ENCODE data around the gene DEGS2.

The DEGS2 gene

DNA sequence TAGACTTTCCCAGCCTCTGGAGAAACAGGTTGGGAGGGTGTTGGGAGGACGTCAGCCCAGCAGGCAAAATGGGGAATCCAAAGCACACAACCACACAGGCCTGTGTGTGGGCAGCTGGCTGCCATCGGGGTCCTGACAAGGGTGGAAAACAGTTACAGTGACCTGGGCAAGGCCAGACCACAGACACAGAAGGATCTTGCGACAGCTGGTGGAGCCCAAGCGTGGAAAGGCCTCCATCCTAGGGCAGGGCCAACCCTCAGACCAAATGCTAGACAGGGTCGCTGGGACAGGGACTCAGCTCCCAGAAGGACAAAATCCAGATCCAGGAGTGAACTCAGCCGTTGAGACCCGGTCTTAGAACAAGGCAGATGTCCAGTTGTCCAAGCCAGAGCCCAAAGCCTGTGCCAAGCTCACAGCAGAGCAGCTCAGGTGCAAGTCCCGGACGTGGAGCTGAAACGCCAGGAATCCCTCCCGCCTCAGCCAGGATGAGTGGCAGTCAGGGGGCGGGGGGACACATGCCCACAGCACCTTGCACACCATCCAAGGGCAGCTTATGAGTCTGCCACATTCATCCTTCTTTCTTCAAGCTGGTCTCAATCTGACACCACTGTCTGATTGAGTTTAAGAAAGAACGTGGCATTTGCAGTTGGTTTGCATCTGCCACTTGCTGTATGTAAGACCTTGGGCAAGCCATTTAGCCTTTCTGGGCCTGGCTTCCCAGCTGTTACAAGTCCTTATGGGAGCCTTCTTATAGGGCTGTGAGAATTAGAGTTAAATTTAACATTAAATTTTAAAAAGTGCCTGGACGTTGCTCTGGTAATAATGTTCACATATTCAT is 37.6 kb downstream of the DEGS2 start:
- TF ChIP-seq, protein P1, sequence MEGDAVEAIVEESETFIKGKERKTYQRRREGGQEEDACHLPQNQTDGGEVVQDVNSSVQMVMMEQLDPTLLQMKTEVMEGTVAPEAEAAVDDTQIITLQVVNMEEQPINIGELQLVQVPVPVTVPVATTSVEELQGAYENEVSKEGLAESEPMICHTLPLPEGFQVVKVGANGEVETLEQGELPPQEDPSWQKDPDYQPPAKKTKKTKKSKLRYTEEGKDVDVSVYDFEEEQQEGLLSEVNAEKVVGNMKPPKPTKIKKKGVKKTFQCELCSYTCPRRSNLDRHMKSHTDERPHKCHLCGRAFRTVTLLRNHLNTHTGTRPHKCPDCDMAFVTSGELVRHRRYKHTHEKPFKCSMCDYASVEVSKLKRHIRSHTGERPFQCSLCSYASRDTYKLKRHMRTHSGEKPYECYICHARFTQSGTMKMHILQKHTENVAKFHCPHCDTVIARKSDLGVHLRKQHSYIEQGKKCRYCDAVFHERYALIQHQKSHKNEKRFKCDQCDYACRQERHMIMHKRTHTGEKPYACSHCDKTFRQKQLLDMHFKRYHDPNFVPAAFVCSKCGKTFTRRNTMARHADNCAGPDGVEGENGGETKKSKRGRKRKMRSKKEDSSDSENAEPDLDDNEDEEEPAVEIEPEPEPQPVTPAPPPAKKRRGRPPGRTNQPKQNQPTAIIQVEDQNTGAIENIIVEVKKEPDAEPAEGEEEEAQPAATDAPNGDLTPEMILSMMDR (IDR thresholded peaks at IDR 0.05) = no peak
- H3K4me3 Mint-ChIP-seq = no peak overlapping the region
- no peaks in the 10 kb centered on the region for H3K9me3 Mint-ChIP-seq
- no peak overlapping the region for H3K27ac Mint-ChIP-seq
- H3K4me1 Mint-ChIP-seq = peaks cover 20% of the 10 kb centered on the region
- peaks cover 21% of the 10 kb centered on the region for H3K36me3 Mint-ChIP-seq (ENCODE audit: low read depth)
- DNase-seq = no peak
- H3K27me3 Mint-ChIP-seq (ENCODE audit: low read depth, poor library complexity) = peaks cover 4% of the 10 kb centered on the region

DNA sequence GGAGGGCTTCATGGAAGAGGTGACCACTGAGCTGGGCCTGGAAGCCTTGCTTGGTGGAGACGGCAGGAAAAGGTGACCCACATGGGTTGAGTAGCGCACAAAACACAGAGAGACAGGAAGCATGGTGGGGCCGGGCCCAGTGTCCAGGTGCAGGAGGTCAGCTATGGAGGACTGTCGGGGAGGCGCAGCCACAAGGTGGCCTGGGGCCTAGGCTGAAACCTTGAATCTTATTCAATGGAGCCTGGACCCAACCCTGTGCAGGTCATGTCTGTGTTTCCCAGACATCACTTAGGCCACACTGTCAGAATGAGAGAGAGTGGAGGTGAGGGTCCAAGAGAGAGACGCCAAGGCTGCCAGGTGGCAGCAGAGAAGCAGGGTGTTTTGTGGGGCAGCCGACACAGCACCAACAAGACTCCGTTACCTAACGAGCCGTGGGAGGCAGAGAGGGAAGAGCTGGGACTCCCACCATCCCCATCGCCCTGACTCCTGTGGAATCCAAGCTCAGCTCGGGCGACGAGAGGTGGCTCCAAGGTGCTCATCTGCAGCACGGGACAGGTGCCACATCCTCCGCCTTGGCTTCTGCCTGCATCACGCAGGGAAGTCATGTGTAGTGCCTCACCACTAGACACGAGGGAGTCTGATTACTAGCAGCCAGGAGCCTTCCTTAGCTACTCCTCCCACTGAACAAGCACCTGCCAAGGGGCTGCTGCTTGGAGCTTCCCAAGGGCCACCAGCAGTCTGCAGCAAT is 38.7 kb downstream of the DEGS2 start:
- no peak for DNase-seq
- Mint-ChIP-seq H3K9me3 (no peaks in the 10 kb centered on the region), H3K36me3 (ENCODE audit: low read depth) (peaks cover 27% of the 10 kb centered on the region), H3K4me3 (no peak overlapping the region), H3K27me3 (ENCODE audit: low read depth, poor library complexity) (peaks cover 4% of the 10 kb centered on the region), H3K27ac (peak overlapping the region; percentile 8), H3K4me1 (peaks cover 28% of the 10 kb centered on the region)
- TF ChIP-seq, protein P1 (IDR thresholded peaks at IDR 0.05) = no peak

DNA sequence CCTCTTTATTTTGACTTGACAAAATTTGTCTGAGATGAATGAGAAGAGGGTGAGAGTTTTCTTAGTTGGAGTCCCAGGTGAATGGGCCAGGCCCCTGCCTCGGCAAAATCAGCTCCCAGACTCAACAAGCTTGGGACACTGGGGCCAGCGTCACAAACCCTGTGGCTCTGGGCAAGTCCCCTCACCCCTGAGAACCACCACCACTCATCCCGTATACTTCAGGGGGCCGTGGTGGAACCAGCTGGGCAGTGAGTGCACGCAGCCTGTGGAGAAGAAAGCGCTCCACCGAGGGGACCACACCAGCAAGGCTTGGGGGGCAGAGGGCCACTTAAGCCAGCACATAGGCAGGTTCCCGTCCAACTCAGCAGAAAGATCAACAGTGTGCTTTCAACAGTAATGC is 40.2 kb downstream of the DEGS2 start:
- Mint-ChIP-seq H3K27me3 (ENCODE audit: low read depth, poor library complexity) (peaks cover under 1% of the 10 kb centered on the region), H3K27ac (peak overlapping the region; percentile 73), H3K4me1 (peaks cover 39% of the 10 kb centered on the region)

DNA sequence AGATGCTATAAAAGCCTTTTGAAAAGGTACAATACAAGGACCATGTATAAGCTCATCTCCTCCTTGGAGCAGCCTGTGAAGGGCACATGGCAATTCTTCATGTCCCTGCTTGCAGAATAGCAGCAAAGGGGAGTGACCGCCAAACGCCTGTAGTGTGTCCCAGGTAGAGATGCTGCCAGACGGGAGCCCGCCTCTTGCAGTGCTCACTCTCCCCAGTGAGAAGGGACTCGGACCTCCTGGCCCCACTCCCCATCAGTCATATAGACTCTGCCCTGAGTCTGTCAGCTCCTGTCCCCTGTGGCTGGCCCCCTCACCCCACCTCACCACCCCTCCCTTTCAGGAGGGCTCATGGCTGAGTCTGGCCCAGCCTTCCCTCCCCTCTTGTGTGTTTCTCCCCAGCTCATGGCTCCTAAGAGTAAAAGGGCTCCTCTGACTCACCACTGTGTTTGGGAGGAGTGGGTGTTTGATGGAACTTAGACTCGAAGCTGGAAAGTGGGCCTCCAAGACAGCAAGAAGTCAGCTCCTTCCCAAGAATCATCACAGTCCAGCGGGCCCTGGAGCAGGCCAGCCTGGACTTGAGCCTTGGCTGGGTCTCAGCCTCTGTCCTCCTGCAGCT is 40.9 kb downstream of the DEGS2 start:
- H3K27ac Mint-ChIP-seq = no peak overlapping the region
- TF ChIP-seq, protein P1 (IDR thresholded peaks at IDR 0.05) = no peak

More for the DNA sequence above, 40.2 kb downstream of the DEGS2 start:
- TF ChIP-seq, protein P1 (IDR thresholded peaks at IDR 0.05) = no peak
- no peak for DNase-seq
- Mint-ChIP-seq H3K9me3 (no peaks in the 10 kb centered on the region), H3K4me3 (no peak overlapping the region), H3K36me3 (ENCODE audit: low read depth) (peaks cover 20% of the 10 kb centered on the region)

DNA sequence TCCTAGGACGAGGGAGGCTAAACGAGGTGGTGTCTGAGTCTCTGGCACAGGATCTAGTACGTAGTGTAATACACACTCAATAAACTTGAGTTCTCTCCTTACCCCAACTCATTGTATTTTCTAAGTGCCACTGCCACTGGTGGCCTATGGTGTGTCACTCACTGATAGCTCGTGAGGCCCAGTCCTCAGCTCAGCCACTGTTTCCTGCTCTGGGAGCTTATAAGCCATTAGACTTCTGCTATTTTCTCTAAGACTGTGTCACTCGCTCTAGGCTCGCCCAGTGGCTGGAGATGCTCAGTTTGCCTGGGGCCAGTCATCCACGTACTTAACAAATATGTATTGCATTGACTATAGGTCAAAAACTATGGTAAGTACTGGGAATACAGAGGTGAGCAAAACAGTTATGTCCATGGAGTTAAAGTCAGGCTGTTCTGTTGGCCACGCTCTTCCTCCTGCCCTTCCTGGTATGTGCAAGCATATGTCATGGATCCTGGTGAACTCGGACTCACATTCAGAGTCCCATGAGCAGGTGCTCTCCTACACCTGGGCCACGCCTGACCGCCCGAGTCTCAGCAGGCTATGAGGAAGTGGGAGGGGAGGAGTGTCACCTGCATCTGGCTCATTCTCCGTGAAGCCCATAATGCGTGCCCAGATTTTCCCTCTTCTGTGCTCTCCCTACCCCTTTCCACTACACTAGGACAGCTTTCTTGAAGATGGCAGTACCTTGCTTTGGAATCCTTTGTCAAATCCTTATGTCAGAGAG is 41.6 kb downstream of the DEGS2 start:
- Mint-ChIP-seq H3K36me3 (ENCODE audit: low read depth) (peaks cover 15% of the 10 kb centered on the region), H3K27ac (no peak overlapping the region), H3K27me3 (ENCODE audit: low read depth, poor library complexity) (no peaks in the 10 kb centered on the region)

More for the DNA sequence above, 40.9 kb downstream of the DEGS2 start:
- H3K27me3 Mint-ChIP-seq (ENCODE audit: low read depth, poor library complexity) = no peaks in the 10 kb centered on the region
- DNase-seq = no peak
- peaks cover 46% of the 10 kb centered on the region for H3K4me1 Mint-ChIP-seq
- H3K4me3 Mint-ChIP-seq = no peak overlapping the region
- no peaks in the 10 kb centered on the region for H3K9me3 Mint-ChIP-seq
- peaks cover 20% of the 10 kb centered on the region for H3K36me3 Mint-ChIP-seq (ENCODE audit: low read depth)

More for the DNA sequence above, 41.6 kb downstream of the DEGS2 start:
- H3K9me3 Mint-ChIP-seq = no peaks in the 10 kb centered on the region
- H3K4me3 Mint-ChIP-seq = no peak overlapping the region
- H3K4me1 Mint-ChIP-seq = peaks cover 51% of the 10 kb centered on the region
- TF ChIP-seq, protein P1 (IDR thresholded peaks at IDR 0.05) = no peak
- DNase-seq = no peak

Measured in nephron progenitor cell (in vitro differentiated cells).